HG02943 (cell line): ENCODE data around the gene NLRP6.
A peak's percentile ranks its signal among the peaks of the same experiment; 100 is the strongest.
"Not testable (repeated sequence)": the region's sequence is repeated elsewhere in the genome, so short reads cannot be mapped to it uniquely, and the experiment has no call there.

Experiments
- ATAC-seq: cut with Tn5 transposase; IDR thresholded peaks from one replicate; pipeline ENCODE4 v1.9.1; 2021; ENCODE audit warnings: mild to moderate bottlenecking, low read depth, moderate library complexity; ENCODE audit not compliant: unreplicated experiment

The NLRP6 gene

DNA sequence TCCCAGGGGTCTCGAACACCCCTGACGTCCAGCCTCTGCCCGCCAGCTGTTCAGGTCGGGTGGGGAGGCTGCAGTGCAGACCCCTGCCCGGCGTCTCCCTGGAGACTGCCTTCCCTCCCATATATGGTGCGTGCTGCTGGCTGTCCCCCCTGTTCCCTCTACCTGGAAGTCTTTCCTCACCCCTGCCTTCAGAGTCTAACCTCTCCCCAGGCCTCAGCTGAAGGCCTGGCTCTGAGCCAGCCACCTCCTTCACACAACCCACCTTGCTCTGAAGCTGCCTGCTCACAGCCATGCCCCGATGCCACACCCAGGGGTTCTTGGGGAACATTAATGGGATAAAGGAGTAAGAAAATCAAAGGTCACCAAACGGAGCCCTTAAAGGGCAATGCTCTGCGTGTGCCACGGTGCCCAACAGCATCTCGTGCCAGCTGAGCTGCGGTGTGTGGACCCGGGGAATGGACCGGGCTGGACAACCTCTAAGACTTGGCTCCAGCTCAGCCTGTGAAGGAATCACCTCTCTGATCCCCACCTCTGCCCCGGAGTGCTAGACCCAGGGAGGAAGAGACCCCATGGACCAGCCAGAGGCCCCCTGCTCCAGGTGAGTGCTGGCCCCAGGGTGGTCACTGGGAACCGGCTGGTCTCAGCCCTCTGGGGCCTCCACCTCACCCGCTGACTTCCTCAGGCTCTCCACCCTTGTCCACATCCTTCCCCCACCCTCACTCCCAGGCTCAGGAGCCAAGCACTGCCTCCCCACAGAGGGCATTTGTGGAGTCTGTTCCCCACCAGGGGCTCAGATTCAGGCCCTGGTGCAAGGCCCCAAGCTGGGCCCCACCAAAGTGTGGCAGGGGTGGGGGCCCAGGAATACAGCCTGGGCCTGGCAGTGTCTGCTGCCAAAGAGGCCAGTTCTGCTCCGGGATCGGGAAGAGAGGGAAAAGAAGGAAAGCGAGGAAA lies at the start of gene NLRP6:
TSS of gene NLRP6 (plus strand) at position 407 of the 951 bp plus-strand sequence. CDS start at position 570, 163 bp downstream.
- no peak for ATAC-seq

- no peak for ATAC-seq
These were observed 47.8 kb upstream of the NLRP6 start for GRCh38 chr11:230431-230830.

DNA sequence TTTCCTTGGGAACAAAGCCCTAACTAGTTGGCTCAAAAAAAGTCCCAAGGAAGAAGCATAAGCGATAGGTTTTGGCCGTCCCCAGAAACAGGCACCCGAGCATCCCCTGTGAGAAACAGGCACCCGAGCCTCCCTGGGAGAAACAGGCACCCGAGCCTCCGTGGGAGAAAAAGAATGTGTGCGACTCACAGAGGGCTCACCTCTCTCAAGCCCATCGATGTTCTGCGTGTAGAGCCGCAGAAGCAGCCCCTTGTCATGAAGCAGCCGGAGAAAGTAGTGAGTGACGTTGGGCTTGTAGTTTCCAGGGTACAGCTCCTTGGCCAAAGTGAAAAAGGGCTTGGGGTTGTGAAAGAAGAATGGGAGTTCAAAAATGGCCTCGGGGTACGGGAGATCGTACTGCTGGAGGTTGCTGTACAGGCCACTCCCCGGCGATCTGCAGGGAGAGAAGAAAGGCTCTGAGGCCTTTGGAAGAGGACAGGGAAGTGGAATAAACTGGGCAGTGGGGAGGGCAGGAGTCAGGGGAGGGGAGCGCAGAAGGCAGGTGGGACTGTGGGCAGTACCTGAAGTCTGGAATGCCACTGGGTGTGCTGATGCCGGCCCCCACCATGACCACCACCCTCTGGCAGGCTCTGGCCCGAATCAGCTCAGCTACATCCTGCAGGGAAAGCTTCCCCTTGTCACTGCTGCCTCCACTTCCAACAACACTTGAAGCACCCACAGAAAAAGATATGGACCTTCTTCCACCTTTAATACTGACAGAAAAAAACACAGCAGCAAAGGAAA lies 45.2 kb upstream of the NLRP6 start:
- ATAC-seq, result no peak

DNA sequence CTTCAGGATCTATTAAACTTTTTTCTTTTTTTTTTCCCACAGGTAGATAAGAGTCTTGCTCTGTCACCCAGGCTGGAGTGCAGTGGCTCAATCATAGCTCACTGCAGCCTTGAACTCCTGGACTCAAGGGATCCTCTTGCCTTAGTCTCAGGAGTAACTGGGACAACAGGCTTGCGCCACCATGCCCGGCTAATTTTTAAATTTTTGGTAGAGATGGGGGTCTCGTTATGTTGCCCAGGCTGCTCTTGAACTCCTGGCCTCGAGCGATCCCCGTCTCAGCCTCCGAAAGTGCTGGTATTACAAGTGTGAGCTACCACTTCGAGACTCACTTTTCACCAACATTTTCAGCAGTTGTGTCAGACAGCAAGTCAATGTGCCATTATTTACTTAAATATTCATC lies 43.0 kb upstream of the NLRP6 start:
- ATAC-seq, result no peak

DNA sequence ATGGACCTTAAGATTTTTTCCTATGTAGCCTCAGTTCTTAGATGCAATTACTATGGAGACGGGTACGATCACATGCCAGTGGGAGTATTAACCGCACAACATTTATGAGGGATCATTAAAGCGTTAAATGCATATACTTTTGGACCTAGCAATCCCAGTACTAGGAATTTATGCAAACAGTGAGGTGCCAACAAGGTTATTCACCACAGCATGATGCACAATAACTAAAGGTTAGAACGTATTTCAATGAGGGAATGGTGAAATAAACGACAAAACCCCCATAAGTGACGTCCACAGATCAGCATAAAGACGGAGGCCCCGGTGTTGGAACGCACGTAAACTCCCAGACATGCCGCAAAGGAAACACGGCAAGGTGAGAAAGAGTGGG lies 42.6 kb upstream of the NLRP6 start:
- ATAC-seq, result no peak

- ATAC-seq, result peak; percentile 65
These were observed 42.0 kb upstream of the NLRP6 start, which contains the start of gene SIRT3 for GRCh38 chr11:235997-236773. Gene SIRT3 (minus strand): TSS chr11:236342. CDS start chr11:236328, 14 bp downstream.

DNA sequence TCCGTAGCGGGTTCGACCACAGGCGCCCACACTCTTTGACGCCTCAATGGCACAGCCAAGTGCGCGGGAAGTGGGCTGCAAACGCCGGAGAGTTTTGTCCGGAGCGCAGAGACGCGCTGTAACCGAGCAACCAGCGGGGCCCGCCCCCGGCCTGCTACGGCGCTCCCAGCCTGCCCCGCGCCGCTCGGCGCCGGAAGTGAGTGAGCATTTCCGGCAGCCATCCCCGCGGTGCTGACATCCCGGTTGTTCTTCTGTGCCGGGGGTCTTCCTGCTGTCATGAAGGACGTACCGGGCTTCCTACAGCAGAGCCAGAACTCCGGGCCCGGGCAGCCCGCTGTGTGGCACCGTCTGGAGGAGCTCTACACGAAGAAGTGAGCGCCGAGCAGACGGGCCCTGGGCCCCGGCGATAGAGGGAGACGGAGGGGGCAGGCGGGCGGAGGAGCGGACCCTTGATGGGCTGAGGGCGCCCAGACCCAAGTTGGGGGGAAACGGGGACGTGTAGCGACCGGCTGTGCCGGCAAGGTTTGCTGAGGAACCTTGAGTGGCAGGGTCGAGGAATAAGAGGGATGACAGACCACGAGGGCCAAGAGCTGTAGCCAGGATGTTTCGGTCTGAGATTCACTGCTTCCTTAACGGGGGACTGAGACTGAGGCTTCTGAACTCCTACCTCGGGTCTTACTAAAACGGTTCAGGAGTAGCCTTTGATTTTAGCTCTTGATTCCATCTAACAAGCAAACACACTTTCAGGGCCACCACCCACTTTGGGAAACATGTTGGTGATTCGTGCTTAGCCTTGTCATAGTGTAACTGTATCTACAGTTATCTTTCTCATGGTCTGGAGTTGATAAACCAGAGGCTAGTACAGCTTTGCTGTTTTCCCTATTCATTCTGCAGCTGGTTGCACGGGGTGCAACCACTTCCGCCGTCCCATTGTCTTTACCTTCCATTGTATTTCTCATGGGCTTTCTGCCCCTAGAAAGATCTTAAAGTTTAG lies 41.1 kb upstream of the NLRP6 start, which contains the start of gene PSMD13:
TSS of gene PSMD13 (plus strand) at position 203 of the 994 bp plus-strand sequence. CDS start at position 277, 74 bp downstream.
- peak; percentile 74 for ATAC-seq

DNA sequence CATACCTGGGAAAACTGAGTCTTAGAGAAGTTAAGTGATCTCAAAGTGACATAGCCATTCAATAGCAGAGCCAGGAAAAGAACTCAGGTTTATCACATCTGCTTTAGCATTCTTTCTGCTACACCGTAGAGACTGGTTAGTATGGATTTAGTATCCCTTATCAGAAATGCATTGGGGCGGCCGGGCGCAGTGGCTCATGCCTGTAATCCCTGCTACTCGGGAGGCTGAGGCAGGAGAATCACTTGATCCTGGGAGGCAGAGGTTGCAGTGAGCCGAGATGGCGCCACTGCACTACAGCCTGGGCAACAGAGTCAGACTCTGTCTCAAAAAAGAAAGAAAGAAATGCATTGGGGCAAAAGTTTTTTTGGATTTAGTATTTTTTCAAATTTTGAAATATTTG lies 39.9 kb upstream of the NLRP6 start:
- ATAC-seq, result not testable (repeated sequence)

DNA sequence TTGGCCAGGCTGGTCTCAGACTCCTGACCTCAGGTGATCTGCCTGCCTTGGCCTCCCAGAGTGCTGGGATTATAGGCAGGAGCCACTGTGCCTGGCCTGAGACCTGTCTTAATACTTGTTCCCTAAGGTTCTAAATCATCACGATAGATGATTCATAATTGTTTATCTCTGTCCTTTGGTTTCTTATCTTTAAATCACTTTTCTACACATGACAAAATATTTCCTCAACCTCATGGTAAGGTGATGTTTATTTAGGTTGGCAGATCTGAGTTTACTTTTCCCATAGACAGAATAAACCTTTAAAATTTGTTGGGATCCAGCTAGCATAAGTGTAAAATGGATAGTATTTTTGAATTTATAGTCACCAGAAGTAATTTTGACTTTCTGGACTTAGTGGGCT lies 37.9 kb upstream of the NLRP6 start:
- ATAC-seq, result no peak

- ATAC-seq, result no peak
These were observed 36.6 kb upstream of the NLRP6 start for GRCh38 chr11:241634-242033.

- no peak for ATAC-seq
These were observed 33.8 kb upstream of the NLRP6 start for GRCh38 chr11:244376-244775.

DNA sequence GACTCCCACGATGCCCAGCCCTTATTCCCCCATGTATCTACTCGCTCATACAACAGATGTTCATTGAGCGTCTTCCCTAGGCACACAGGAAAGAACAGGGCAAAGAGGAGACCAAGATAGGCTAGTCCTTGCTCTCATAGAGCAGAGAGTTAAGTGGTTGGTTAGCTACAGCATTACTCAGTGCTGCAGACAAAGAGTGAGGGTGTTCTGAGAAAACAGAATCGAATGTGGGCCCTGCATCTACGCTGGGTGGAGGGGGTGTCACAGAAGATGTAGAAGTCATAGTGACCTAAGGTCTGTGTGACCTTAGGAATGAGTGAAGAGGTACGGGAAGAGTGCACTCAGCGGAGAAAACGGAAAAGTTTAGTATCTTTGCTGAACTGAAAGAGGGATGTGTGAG lies 29.1 kb upstream of the NLRP6 start:
- ATAC-seq, result no peak

DNA sequence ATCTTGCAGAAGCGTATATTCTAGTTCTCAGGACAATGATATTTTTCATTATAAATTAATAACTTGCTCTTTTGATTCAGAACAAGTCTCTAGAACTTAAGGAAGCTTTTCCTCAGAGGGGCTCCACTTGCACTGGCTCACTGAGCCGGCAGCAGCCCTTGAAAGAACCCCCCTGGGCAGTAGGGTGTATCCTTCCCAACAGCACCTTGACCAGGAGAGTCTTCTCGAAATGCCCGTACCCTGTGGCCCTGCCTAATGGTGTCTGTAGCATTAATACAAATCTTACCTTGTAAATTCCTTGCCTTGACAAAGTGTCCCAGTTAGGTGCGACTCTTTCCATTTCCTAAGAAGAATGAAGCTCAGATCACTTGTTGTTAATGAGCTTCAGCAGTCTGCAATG lies 27.9 kb upstream of the NLRP6 start:
- ATAC-seq, result no peak

GRCh38 chr11:250740-251299 lies 27.4 kb upstream of the NLRP6 start:
- ATAC-seq, result no peak

- no peak for ATAC-seq
These were observed 26.7 kb upstream of the NLRP6 start for GRCh38 chr11:251550-251949.

GRCh38 chr11:252666-253065 lies 25.5 kb upstream of the NLRP6 start:
- no peak for ATAC-seq

DNA sequence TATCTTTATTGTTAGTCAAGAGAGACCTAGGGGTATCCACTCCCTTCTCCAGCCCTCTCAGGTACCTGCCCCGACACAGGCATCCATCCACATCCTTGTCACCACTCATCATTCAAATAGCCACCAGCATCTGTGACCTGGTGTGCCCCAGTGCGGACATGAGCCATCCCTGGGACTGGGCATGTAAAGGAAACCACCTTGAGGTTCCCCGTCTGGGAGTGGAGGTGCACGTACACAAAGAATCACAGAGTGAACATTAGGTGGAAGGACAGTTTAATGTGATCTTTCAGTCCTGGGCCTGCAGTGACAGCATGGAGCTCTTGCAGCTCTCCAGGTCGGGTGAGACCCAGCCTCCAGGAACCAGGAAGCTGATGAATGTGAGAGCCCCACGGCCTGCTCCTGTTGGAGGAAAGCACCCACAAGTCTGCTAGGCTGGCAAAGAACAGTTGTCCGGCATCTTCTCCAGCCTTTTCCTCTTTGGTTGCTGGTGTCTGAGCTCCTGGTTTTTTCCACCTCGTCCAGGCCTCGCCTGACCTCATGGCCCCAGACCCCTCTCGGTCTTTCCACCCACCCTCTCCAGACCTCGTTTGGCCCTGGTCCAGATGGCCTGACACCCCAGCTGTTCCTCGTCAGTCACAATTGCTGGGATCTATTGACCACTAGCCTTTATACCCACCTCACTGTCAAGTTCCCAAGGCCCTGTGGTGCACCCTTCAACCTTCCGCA lies 24.9 kb upstream of the NLRP6 start:
- no peak for ATAC-seq

GRCh38 chr11:253886-254270 lies 24.3 kb upstream of the NLRP6 start:
- ATAC-seq, result no peak
